Measurements from ENCODE around the gene MRPL43.
"Not testable (repeated sequence)": the region's sequence is repeated elsewhere in the genome, so short reads cannot be mapped to it uniquely, and the experiment has no call there.

The MRPL43 gene

GRCh38 chr10:100986952-100987684 lies at the start of gene MRPL43, which contains the start of gene TWNK:
Gene MRPL43, minus strand, starts transcription at chr10:100987497. Its CDS starts 54 bp downstream, at chr10:100987443.
Gene TWNK, plus strand, starts transcription at chr10:100987543. Its CDS starts 668 bp downstream, at chr10:100988211.
- DNase-seq: peak; percentile 4

DNA sequence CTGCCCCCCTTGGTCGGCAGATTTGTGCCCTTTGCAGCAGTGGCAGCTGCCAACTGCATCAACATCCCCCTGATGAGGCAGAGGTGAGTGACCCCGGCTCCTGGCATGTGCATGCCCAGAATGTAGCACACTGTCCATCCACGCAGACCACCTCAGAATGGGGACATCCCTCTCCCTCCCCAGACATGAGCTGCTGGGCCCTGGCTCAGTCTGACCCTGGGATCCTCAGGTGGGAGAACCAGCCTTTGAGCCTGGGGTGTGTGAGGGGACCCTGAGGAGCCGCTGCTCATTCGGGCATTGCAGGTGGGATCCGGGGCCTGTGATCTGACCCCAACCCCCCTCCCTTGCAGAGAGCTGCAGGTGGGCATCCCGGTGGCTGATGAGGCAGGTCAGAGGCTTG lies 49.4 kb upstream of the MRPL43 start:
- no peak for DNase-seq

GRCh38 chr10:101035916-101036702 lies 48.8 kb upstream of the MRPL43 start:
- no peak for DNase-seq

GRCh38 chr10:101035314-101035713 lies 48.0 kb upstream of the MRPL43 start:
- DNase-seq: no peak

DNA sequence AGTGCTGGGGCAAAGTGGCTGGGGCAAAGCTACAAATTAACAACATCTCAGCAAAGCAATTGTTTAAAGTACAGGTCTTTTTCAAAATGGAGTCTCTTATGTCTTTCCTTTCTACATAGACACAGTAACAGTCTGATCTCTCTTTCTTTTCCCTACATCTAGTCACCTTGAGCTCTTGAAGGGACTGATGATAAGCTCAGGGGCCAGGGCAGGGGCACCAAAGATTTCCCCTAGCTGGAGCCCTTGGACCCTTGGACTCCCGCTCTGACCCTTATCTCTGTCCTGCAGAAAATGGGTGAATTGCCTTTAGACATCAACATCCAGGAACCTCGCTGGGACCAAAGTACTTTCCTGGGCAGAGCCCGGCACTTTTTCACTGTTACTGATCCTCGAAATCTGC lies 47.1 kb upstream of the MRPL43 start:
- DNase-seq: not testable (repeated sequence)

DNA sequence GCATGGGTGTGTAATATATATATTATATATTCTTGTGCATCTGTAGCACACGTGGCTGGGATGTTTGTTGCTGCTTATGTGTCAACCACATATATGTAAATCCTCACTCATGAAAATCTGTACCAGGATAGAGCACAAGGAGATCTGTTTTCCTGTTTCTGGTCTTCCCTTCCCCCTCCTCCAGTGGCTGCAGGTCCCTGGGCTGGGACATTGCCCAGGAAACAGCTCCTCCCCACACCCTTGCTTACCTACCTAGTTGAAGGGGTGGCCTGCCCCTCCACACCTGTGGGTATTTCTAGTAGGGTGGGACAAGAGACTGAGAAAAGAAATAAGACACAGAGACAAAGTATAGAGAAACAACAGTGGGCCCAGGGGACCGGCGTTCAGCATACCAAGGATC lies 46.0 kb upstream of the MRPL43 start:
- DNase-seq: no peak

- DNase-seq: no peak
Observed at GRCh38 chr10:101032637-101033224, 45.4 kb upstream of the MRPL43 start.

DNA sequence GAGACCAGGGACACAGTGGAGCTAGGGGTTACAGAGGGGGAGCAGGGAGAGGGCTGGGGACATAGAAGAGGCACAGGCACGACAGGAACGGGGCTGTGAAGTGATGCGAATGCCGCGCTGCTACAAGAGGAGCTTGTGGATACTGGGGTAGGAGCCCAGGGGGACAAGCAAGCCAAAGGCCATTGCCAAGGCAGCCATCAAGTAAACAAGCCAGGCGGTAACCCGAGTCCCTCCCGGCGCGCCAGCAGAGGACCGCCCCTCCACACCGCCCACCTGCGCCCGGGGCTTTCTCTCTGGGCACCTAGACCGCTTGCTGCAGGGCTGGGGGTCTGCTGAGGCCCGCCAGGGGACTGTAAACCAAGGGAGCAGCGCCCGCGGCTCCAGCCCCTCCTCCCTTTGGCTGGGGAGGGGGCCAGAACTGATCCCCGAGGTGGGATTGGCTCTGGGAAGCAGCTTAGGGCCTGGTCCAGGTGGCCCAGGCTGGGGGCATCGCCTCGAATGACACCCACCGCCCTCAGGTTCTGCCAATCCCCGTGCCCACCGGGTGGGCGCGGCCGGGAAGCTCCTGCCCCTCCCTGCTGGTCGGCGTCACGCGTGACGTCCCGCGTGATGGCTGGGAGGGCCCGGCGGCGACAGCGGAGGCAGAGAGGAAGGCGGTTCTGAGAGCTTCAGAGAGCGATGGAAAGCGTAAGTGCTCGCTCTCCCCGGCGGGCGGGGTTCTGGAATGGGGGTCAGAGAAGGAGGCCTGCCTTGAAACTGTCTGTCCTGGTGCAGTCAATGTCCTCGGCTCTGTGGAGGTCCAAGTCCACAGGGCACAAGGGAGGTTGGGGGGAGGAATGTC lies 44.7 kb upstream of the MRPL43 start:
- no peak for DNase-seq

- DNase-seq: peak; percentile 1
Observed at GRCh38 chr10:101031128-101031795, 44.0 kb upstream of the MRPL43 start, which contains the start of the genes PDZD7 and SFXN3. Gene PDZD7, minus strand, starts transcription at chr10:101031129. Its CDS starts 910 bp downstream, at chr10:101030219. Gene SFXN3, plus strand, starts transcription at chr10:101031234. Its CDS starts 3,461 bp downstream, at chr10:101034695.

- no peak for DNase-seq
Observed at GRCh38 chr10:101030496-101031127, 43.3 kb upstream of the MRPL43 start.

- DNase-seq: no peak
Observed at GRCh38 chr10:101029520-101030295, 42.4 kb upstream of the MRPL43 start.

DNA sequence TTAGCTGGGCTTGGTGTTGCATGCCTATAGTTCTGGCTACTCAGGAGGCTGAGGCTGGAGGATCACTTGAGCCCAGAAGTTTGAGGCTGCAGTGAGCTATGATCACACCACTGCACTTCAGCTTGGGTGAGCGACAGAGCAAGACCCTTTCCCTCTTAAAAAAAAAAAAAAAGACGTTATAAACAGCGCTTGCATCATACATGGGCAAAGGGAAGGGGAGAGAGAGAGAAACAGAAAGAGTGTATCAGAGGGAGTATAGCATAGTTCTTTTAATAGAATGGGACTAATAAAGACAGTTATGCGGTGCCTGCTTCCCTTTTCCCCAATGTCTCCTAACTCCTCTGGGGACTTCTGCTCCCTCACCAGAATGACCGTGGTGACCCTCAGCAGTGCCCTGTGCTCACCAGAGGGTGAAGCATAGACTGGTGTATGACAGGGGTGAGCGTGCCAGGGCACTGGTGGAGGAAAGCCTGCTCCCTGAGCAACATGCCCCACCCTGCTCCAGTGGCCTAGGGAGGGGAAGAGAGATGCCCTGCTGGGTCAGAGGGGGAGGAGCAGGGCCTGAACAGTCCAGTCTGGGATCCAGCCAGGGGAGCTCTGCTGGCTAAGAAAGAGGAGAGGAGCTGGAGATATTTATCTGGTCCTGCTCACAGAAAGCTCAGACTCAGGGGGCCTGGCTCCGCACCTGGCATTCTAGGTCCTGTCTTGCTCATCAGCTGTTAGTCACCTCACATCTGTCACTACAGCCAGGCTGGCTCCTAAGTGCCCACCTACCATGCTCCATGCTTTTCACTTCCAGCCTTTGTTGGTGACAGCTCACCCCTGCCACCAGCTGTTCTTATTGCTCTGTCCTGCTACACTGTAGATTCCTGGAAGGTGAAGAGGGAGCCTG lies 41.4 kb upstream of the MRPL43 start:
- no peak for DNase-seq

- DNase-seq: no peak
Observed at GRCh38 chr10:101027106-101027720, 39.9 kb upstream of the MRPL43 start.

DNA sequence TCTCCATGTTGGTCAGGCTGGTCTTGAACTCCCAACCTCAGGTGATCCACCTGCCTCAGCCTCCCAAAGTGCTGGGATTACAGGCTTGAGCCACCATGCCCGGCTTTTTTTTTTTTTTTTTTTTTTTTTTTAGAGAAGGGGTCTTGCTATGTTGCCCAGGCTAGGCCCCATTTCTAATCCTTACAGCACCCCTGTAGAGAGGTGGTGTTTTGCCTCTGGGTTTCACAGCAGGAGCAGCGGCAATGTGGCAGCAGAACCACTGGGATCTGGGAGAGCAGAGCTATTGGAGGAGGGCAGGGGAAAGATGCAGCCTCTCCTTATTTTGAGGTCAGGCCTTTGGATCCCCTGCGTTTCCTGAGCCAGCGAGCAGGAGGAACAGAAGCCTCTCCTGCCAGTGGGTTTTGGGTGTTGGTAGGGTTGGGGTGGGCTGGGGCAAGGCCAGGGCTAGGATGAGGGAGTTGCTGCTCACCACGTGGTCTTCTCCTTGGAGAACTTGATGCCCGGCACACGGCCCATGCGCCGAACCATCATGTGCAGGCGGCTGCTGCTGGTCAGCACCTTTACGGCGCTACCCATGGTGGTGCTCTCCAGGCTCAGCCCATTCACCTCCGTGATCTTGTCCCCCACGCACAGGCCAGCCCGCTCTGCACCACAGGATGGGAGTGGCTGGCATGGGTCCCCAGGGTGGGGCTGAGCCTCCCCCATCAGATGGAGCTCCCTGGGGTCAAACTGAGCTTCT lies 35.8 kb upstream of the MRPL43 start:
- DNase-seq: no peak

- no peak for DNase-seq
Observed at GRCh38 chr10:101021692-101022251, 34.5 kb upstream of the MRPL43 start.

DNA sequence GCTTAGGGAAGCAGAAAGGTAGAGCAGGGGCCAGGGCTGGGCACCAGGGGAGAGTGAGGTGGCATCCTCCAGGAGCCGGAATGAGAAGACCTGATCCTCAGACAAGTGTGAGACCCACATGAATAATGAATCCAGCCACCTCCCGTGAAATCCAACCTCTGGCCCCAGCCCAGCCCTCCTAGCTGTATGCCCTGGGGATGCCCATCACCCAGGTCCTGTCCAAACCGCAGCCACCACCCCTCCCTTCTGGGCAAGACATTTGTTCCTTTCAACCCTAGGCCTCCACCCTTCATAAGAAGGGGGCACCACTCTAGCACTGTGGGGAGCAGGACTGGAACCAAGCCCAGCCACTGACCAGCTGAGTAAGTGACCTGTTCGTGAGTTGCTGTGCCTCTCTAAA lies 33.9 kb upstream of the MRPL43 start:
- no peak for DNase-seq

DNA sequence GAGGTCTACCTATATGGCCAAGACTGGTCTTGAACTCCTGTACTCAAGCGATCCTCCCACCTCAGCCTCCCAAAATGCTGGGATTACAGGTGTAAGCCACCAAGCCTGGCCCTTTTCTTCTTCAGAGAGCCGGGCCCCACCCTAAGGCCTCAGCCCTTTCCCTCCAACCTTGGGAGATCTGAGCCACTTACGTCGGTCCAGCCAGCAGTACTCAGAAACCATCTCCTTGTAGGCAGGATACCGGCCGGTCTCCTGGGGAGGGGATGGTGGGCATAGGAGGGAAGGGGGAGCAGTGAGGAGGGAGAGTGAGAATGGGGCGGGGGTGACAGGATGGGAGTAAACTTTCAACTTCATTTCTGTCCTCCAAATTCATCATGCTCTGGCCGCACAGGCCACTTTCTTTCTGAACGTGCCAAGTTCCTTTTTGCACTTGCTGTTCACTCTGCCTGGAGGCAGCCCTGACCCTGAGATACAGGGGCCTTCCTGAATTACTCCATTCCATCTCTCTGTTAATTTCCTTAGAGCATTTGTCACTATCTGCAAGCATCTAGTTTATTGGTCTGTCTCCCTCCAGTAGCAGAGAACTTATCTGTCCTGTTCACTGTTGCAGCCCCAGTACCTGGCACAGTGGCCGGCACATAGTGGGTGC lies 33.3 kb upstream of the MRPL43 start:
- no peak for DNase-seq

DNA sequence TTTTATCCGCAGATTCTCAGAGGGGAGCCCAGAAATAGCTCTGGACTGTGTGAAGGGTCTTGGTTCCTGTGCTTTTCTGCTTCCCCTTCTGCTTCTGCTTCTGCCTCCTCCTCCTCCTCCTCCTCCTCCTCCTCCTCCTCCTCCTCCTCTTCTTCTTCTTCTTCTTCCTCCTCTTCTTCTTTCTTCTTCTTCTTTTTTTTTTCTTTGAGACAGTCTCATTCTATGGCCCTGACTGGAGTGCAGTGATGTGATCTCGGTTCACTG lies 32.1 kb upstream of the MRPL43 start:
- DNase-seq: no peak

Data from NCI-H2081 treated with DMSO at 0.1 percent for 48 hours (cell line).